GM12878 (cell line): ENCODE measurements around the gene FCHSD2. TPM values are rescaled to one million over a fixed set of nuclear protein-coding genes. Genes with fewer than 3 reads are reported as not detected.

ENCODE experiments used
- ATAC-seq: fragments of 200-7000 bp; cut with Tn5 transposase; 3 replicates; pipeline ENCODE4 v1.9.1; 2020; ENCODE audit warnings: mild to moderate bottlenecking, moderate library complexity
- BruUV-seq: library from RNA; stranded (reverse); fragments of 400-500 nt; replicated peaks from 2 replicates; lab custom pipeline; 2021; lab: Mats Ljungman, UMichigan
- CTCF ChIA-PET: fragments of 300-600 bp; sonication (Branson Sonifier 250); formaldehyde crosslinking; extraction: SDS; loops from one replicate; lab custom pipeline; 2021; ENCODE audit warnings: inconsistent platforms; lab: Yijun Ruan, JAX
- POLR2A ChIA-PET: fragments of 350-600 bp; formaldehyde crosslinking; extraction: SDS; loops from one replicate; lab custom pipeline; 2021; ENCODE audit warnings: inconsistent platforms; lab: Charles Lee
- RAD21 ChIA-PET: fragments of 300-600 bp; sonication (Branson Sonifier 250); formaldehyde crosslinking; loops from one replicate; lab custom pipeline; 2023; ENCODE audit warnings: antibody characterized with exemption; ENCODE audit not compliant: unreplicated experiment; lab: Charles Lee
- SMC1A ChIA-PET: fragments of 300-600 bp; sonication (Branson Sonifier 250); formaldehyde crosslinking; loops from one replicate; lab custom pipeline; 2023; ENCODE audit not compliant: unreplicated experiment, uncharacterized antibody; lab: Charles Lee
- DNase-seq: peaks from one replicate; pipeline ENCODE4 v3.0.0-alpha.2; 2011; ENCODE audit warnings: low read depth, low spot score
- FAIRE-seq: peaks from 3 replicates; lab custom pipeline; 2011; peaks lifted over from hg19 to GRCh38; lab: Jason Lieb, UNC
- H2AFZ ChIP-seq: 2 replicates; pipeline ENCODE4 v1.6.0; 2011; ENCODE audit warnings: low read depth, low read length, control low read depth; ENCODE audit not compliant: control insufficient read depth
- H3K27ac ChIP-seq: 2 replicates; pipeline ENCODE4 v1.5.1; 2011; ENCODE audit warnings: control low read depth; ENCODE audit not compliant: control insufficient read depth, insufficient read depth
- H3K27me3 ChIP-seq, 2 experiments: replicated peaks in 1 of 2; 2 replicates each; pipeline versions ENCODE4 v1.6.0 to v1.6.1; 2011; ENCODE audit warnings: low read length in 1 of 2; ENCODE audit not compliant: control insufficient read depth in 2 of 2, insufficient read depth in 2 of 2
- H3K36me3 ChIP-seq, 2 experiments: 2 replicates each; pipeline ENCODE4 v1.5.1; 2011; ENCODE audit warnings: low read length in 1 of 2; ENCODE audit not compliant: control insufficient read depth in 2 of 2, insufficient read depth in 2 of 2
- H3K4me1 ChIP-seq: 2 replicates; pipeline ENCODE4 v1.6.1; 2011; ENCODE audit warnings: mild to moderate bottlenecking, low read length, moderate library complexity, mixed read lengths; ENCODE audit not compliant: control insufficient read depth, insufficient read depth
- H3K4me2 ChIP-seq: 2 replicates; pipeline ENCODE4 v1.6.0; 2011; ENCODE audit warnings: control low read depth; ENCODE audit not compliant: control insufficient read depth, insufficient read depth
- H3K4me3 ChIP-seq: fragments of 200-600 bp; sonication (generic); 2 replicates; pipeline ENCODE4 v1.5.1; 2016
- H3K79me2 ChIP-seq: 2 replicates; pipeline ENCODE4 v1.6.0; 2011; ENCODE audit warnings: low read length; ENCODE audit not compliant: control insufficient read depth, insufficient read depth
- H3K9ac ChIP-seq: 2 replicates; pipeline ENCODE4 v1.8.0; 2011; ENCODE audit warnings: low read length, control low read depth, mixed read lengths; ENCODE audit not compliant: control insufficient read depth, insufficient read depth
- H3K9me3 ChIP-seq: replicated peaks from 3 replicates; pipeline ENCODE4 v1.5.1; 2011; ENCODE audit warnings: mild to moderate bottlenecking, low read length; ENCODE audit not compliant: control insufficient read depth, insufficient read depth
- H4K20me1 ChIP-seq: 2 replicates; pipeline ENCODE4 v1.6.0; 2011; ENCODE audit not compliant: control insufficient read depth, insufficient read depth
- NBN ChIP-seq: fragments of 450-650 bp; IDR thresholded peaks from 2 replicates; pipeline ENCODE4 v1.6.1; 2016
- POLR2A ChIP-seq: IDR thresholded peaks from 2 replicates; pipeline ENCODE4 v1.6.1; 2011; ENCODE audit warnings: low read depth, mild to moderate bottlenecking, low read length
- RAD21 ChIP-seq: IDR thresholded peaks from 2 replicates; pipeline ENCODE4 v1.6.1; 2011; ENCODE audit warnings: mild to moderate bottlenecking, low read depth, low read length, moderate library complexity; ENCODE audit not compliant: insufficient read depth
- RBBP5 ChIP-seq: fragments of 200-600 bp; sonication (generic); conservative IDR thresholded peaks from 2 replicates; pipeline ENCODE4 v1.6.1; 2016
- TBL1XR1 ChIP-seq: IDR thresholded peaks from 2 replicates; pipeline ENCODE4 v1.6.1; 2012; ENCODE audit warnings: low read depth, low read length, improper control_type of control experiment
- WGBS: methylation state at CpG from one replicate; pipeline ENCODE4 v1.1.6; 2016; ENCODE audit warnings: low lambda C conversion rate; ENCODE audit not compliant: insufficient replicate concordance, insufficient coverage; ENCODE audit errors: missing lambda C conversion rate; 5-methylcytosine and 5-hydroxymethylcytosine counted together
- in situ Hi-C: fragments of 300-500 bp; cut with MboI; formaldehyde crosslinking; loops from 9 replicates; pipeline ENCODE4 v1.14.3; 2018; ENCODE audit warnings: mixed read lengths
- intact Hi-C: fragments of 100-400 bp; cut with micrococcal nuclease; formaldehyde crosslinking; loops from one replicate; pipeline ENCODE4 v1.14.2; 2022; ENCODE audit not compliant: unreplicated experiment
- polyA plus RNA-seq, 11 experiments: library from polyadenylated mRNA; depleted of rRNA in 4 of 11; unstranded in 6 of 11; stranded (reverse) in 5 of 11; fragments of >200 nt; fragmentation: Nextera tagmentation in 4 of 11; fragmentation: Illumina TruSeq in 1 of 11; extraction: Ambion mirVana in 4 of 11; extraction: Trizol in 1 of 11; gene quantifications; 1 replicate in 1 of 11; 2 replicates in 10 of 11; pipeline versions ENCODE4 v1.2.1 to v1.2.3, GENCODE V29; 2011 to 2016; ENCODE audit warnings: inconsistent platforms in 2 of 11, missing spikeins in 2 of 11, low read depth in 1 of 11
- total RNA-seq, 4 experiments: library from RNA; depleted of rRNA in 3 of 4; stranded (reverse); fragments of >200 nt in 3 of 4; fragmentation: Illumina TruSeq in 1 of 4; extraction: Trizol in 1 of 4; gene quantifications; 2 replicates each; pipeline versions ENCODE4 v1.2.1 to v1.2.3, GENCODE V29; 2013 to 2021
- TF ChIP-seq, protein P1 (sequence below): fragments of 450-650 bp; IDR thresholded peaks from 2 replicates; pipeline ENCODE4 v1.6.1; 2017; ENCODE audit warnings: low read depth, mild to moderate bottlenecking, moderate library complexity
- TF ChIP-seq, protein P2 (sequence below): fragments of 450-650 bp; IDR thresholded peaks from 2 replicates; pipeline ENCODE4 v1.6.1; 2014; ENCODE audit warnings: mild to moderate bottlenecking

Gene FCHSD2
- total and polyA plus RNA-seq, 10 of the 15 experiments (the other 5 are each of a cell fraction or from before 2014, with no cell fraction given) = 13.2 to 89.8 (median 47.8) TPM

DNA sequence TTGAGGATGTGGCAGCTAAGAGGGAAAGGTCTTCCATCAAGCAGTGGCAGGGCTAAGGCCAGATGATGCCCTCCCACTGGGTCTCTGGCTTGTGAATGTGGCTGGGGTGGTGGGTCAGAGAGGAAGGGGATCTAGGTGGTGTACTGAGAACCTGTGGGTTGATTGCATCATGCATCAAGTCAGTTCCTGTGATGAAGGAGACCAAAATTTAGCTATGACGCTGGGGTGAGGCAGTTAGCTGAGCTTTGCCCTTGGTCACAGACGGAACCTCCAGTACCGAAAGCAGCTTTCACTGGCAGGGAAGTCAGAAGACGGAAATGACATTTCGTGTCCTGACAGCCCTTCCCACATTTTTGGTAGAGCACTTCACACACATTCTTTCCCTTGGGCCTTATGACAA is 307.2 kb downstream of the FCHSD2 start:
- Histone ChIP-seq H3K9ac (no peak overlapping the region), H3K4me3 (no peak overlapping the region), H3K27me3 (no peaks in the 10 kb centered on the region), H3K79me2 (no peaks in the 10 kb centered on the region), H3K4me2 (no peak overlapping the region), H2AFZ (no peak overlapping the region), H4K20me1 (no peaks in the 10 kb centered on the region; the same call in 1 of the 2 replicates), H3K27ac (no peak overlapping the region), H3K9me3 (no peaks in the 10 kb centered on the region), H3K36me3 (peaks cover 24 to 48% of the 10 kb centered on the region in 2 experiments), H3K4me1 (no peaks in the 10 kb centered on the region)
- ChIA-PET RAD21 (no interaction called here), CTCF (interaction anchor here (1.3 to 3.2 kb wide), 3 partner anchors 303 to 344 kb away, joined by 3 to 14 read pairs (median 4); no protein-coding TSS in a partner anchor), POLR2A (no interaction called here), SMC1A (interaction anchor here (8.0 kb wide), 1 partner anchor 343 kb away, joined by 65 read pairs; no protein-coding TSS in a partner anchor)
- 98% methylated on average over 5 of the region's 5 CpGs for WGBS
- FAIRE-seq (no peak), DNase-seq (no peak), ATAC-seq (no peak)
- BruUV-seq = no TSS peak
- TF ChIP-seq RBBP5 = no peak
- TF ChIP-seq POLR2A = 0 out of 2 replicates have a peak, but pooled peaks have one; percentile 19
- intact Hi-C loops = no loop called here
- in situ Hi-C loops = loop anchor here (25.0 kb wide), 1 partner anchor 352 kb away; no protein-coding TSS in a partner anchor

DNA sequence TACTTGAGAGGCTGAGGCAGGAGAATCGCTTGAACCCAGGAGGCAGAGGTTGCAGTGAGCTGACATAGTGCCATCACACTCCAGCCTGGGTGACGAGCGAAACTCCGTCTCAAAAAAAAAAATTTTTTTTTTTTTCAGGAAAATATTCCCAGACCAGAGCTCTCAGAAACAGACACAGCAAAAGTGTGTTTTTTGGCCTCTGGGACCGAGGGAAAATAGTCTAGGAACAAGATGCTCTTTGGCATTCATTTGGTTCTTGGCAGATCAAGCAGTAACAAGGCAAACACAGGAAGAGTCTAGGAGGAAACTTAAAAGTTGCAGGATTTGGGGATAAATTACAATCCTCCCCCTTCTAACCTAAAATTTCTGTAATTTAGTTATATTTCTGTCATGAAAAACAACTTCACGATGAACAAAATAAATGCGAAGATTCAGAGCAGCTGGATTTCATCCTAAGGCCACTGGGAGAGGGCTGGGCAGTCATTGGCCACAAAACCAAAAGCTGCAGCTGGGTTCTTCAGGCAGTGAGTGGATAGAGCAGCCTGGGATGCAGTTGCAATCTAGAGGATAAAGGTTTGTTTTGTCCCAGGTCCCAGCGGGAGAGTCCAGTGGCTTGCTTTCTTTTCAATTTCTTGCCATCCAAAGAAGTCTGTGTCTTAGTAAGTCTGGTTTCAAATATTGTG is 308.2 kb downstream of the FCHSD2 start:
- FAIRE-seq (no peak), DNase-seq (no peak), ATAC-seq (no peak)
- H3K4me2 ChIP-seq = no peak overlapping the region
- BruUV-seq = no TSS peak
- no peaks in the 10 kb centered on the region for H3K9me3 ChIP-seq
- CTCF ChIA-PET = interaction anchor here (1.3 to 8.7 kb wide), 4 partner anchors 304 to 345 kb away, joined by 3 to 128 read pairs (median 9); no protein-coding TSS in a partner anchor
- H3K4me3 ChIP-seq = no peak overlapping the region
- in situ Hi-C loops (loop anchor here (25.0 kb wide), 1 partner anchor 353 kb away; no protein-coding TSS in a partner anchor), intact Hi-C loops (no loop called here)
- H4K20me1 ChIP-seq = no peaks in the 10 kb centered on the region; the same call in 1 of the 2 replicates
- H3K9ac ChIP-seq = no peak overlapping the region
- no peaks in the 10 kb centered on the region for H3K4me1 ChIP-seq
- POLR2A ChIA-PET = interaction anchor here (0.7 kb wide), 1 partner anchor 258 kb away, joined by 3 read pairs; no protein-coding TSS in a partner anchor
- no peaks in the 10 kb centered on the region for H3K27me3 ChIP-seq
- SMC1A ChIA-PET = interaction anchor here (8.0 kb wide), 1 partner anchor 344 kb away, joined by 65 read pairs; no protein-coding TSS in a partner anchor
- RAD21 ChIA-PET = interaction anchor here (4.2 kb wide), 1 partner anchor 344 kb away, joined by 51 read pairs; no protein-coding TSS in a partner anchor
- no peak overlapping the region for H3K27ac ChIP-seq
- no peak overlapping the region for H2AFZ ChIP-seq
- peaks cover 26 to 39% of the 10 kb centered on the region in 2 experiments for H3K36me3 ChIP-seq
- H3K79me2 ChIP-seq = no peaks in the 10 kb centered on the region
- WGBS = 84% methylated on average over 8 of the region's 8 CpGs
- TF ChIP-seq TBL1XR1 (no peak), RAD21 (no peak), NBN (no peak)
- TF ChIP-seq, protein P1, sequence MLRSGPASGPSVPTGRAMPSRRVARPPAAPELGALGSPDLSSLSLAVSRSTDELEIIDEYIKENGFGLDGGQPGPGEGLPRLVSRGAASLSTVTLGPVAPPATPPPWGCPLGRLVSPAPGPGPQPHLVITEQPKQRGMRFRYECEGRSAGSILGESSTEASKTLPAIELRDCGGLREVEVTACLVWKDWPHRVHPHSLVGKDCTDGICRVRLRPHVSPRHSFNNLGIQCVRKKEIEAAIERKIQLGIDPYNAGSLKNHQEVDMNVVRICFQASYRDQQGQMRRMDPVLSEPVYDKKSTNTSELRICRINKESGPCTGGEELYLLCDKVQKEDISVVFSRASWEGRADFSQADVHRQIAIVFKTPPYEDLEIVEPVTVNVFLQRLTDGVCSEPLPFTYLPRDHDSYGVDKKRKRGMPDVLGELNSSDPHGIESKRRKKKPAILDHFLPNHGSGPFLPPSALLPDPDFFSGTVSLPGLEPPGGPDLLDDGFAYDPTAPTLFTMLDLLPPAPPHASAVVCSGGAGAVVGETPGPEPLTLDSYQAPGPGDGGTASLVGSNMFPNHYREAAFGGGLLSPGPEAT = no peak
- TF ChIP-seq, protein P2, sequence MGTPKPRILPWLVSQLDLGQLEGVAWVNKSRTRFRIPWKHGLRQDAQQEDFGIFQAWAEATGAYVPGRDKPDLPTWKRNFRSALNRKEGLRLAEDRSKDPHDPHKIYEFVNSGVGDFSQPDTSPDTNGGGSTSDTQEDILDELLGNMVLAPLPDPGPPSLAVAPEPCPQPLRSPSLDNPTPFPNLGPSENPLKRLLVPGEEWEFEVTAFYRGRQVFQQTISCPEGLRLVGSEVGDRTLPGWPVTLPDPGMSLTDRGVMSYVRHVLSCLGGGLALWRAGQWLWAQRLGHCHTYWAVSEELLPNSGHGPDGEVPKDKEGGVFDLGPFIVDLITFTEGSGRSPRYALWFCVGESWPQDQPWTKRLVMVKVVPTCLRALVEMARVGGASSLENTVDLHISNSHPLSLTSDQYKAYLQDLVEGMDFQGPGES = no peak
- TF ChIP-seq, all 136 proteins: peak for 0
